GM23338 (cell line): ENCODE measurements around the gene TIAM1. TPM values are rescaled to one million over a fixed set of nuclear protein-coding genes. Genes with fewer than 3 reads are reported as not detected.

Experiments used
- ATAC-seq: fragments of 200-7000 bp; cut with Tn5 transposase; 3 replicates; pipeline ENCODE4 v1.9.1; 2020
- DNase-seq: peaks from one replicate; pipeline ENCODE4 v3.0.0-alpha.2; 2015; ENCODE audit warnings: low spot score
- H2AFZ ChIP-seq: fragments of 200-600 bp; sonication (generic); 2 replicates; pipeline ENCODE4 v1.8.0; 2016; ENCODE audit warnings: antibody characterized with exemption, mild to moderate bottlenecking, moderate library complexity
- H3F3A ChIP-seq: fragments of 200-600 bp; sonication (generic); replicated peaks from 2 replicates; pipeline ENCODE4 v1.8.0; 2017; ENCODE audit warnings: antibody characterized with exemption, mixed run types, low read depth
- H3K27ac ChIP-seq: fragments of 200-600 bp; sonication (generic); 2 replicates; pipeline ENCODE4 v1.6.1; 2016; ENCODE audit warnings: low read depth
- H3K27me3 ChIP-seq: fragments of 200-600 bp; sonication (generic); 2 replicates; pipeline ENCODE4 v1.8.0; 2016; ENCODE audit warnings: mild to moderate bottlenecking, mixed run types, moderate library complexity; ENCODE audit not compliant: insufficient read depth
- H3K36me3 ChIP-seq: fragments of 200-600 bp; sonication (generic); 2 replicates; pipeline ENCODE4 v1.8.0; 2016; ENCODE audit warnings: mild to moderate bottlenecking; ENCODE audit not compliant: insufficient read depth
- H3K4me1 ChIP-seq: fragments of 200-600 bp; sonication (generic); 2 replicates; pipeline ENCODE4 v1.8.0; 2016; ENCODE audit warnings: mild to moderate bottlenecking, moderate library complexity; ENCODE audit not compliant: insufficient read depth
- H3K4me2 ChIP-seq: fragments of 200-600 bp; sonication (generic); 2 replicates; pipeline ENCODE4 v1.7.1; 2017; ENCODE audit warnings: mixed run types
- H3K4me3 ChIP-seq: fragments of 200-600 bp; sonication (generic); 2 replicates; pipeline ENCODE4 v1.6.1; 2016; ENCODE audit warnings: mixed run types
- H3K79me2 ChIP-seq: fragments of 200-600 bp; sonication (generic); replicated peaks from 2 replicates; pipeline ENCODE4 v1.8.0; 2017; ENCODE audit warnings: mild to moderate bottlenecking; ENCODE audit not compliant: insufficient read depth
- H3K9me2 ChIP-seq: fragments of 200-600 bp; sonication (generic); 2 replicates; pipeline ENCODE4 v1.8.0; 2017; ENCODE audit not compliant: insufficient read depth
- H4K20me1 ChIP-seq: fragments of 200-600 bp; sonication (generic); replicated peaks from 2 replicates; pipeline ENCODE4 v1.8.0; 2017; ENCODE audit warnings: mild to moderate bottlenecking; ENCODE audit not compliant: insufficient read depth
- H3K27ac Mint-ChIP-seq: 2 replicates; pipeline ENCODE4 v1.8.0; 2020; ENCODE audit warnings: inconsistent platforms, mild to moderate bottlenecking, moderate library complexity, mixed read lengths
- H3K27me3 Mint-ChIP-seq: 3 replicates; pipeline ENCODE4 v1.8.0; 2022; ENCODE audit warnings: low read depth, mild to moderate bottlenecking, moderate library complexity, mixed read lengths, inconsistent platforms; ENCODE audit not compliant: insufficient read depth, poor library complexity
- H3K36me3 Mint-ChIP-seq: 3 replicates; pipeline ENCODE4 v1.8.0; 2021; ENCODE audit warnings: low read depth, mild to moderate bottlenecking, inconsistent platforms, moderate library complexity, mixed read lengths
- H3K4me1 Mint-ChIP-seq: 3 replicates; pipeline ENCODE4 v1.8.0; 2020; ENCODE audit warnings: mild to moderate bottlenecking, inconsistent platforms, mixed read lengths
- H3K4me3 Mint-ChIP-seq: 3 replicates; pipeline ENCODE4 v1.8.0; 2021; ENCODE audit warnings: moderate library complexity, mild to moderate bottlenecking, inconsistent platforms, mixed read lengths
- H3K9me3 Mint-ChIP-seq: 3 replicates; pipeline ENCODE4 v1.8.0; 2020; ENCODE audit warnings: moderate library complexity, mild to moderate bottlenecking, inconsistent platforms, mixed read lengths
- CREB1 ChIP-seq: fragments of 250-450 bp; sonication (Bioruptor Pico); IDR thresholded peaks from 2 replicates; pipeline ENCODE4 v1.5.0; 2020; ENCODE audit warnings: low read depth, mild to moderate bottlenecking, moderate library complexity
- CTCF ChIP-seq, 2 experiments: fragments of 200-600 bp in 1 of 2; sonication (generic) in 1 of 2; conservative IDR thresholded peaks; 2 replicates each; pipeline versions ENCODE4 v1.5.1 to v1.6.1; 2016 to 2017; ENCODE audit warnings: antibody characterized with exemption in 2 of 2, low read depth in 2 of 2, mild to moderate bottlenecking in 2 of 2, moderate library complexity in 1 of 2
- ETS1 ChIP-seq: IDR thresholded peaks from 2 replicates; pipeline ENCODE4 v1.6.1; 2016; ENCODE audit warnings: antibody characterized with exemption
- EZH2phosphoT487 ChIP-seq: fragments of 200-600 bp; sonication (generic); IDR thresholded peaks from one replicate; pipeline ENCODE4 v1.8.1; 2018; ENCODE audit warnings: antibody characterized with exemption; ENCODE audit not compliant: unreplicated experiment
- JUNB ChIP-seq: IDR thresholded peaks from one replicate; pipeline ENCODE4 v1.6.1; 2016; ENCODE audit warnings: antibody characterized with exemption; ENCODE audit not compliant: unreplicated experiment
- NANOG ChIP-seq: IDR thresholded peaks from 2 replicates; pipeline ENCODE4 v1.6.1; 2016; ENCODE audit warnings: antibody characterized with exemption, borderline replicate concordance
- POLR2AphosphoS5 ChIP-seq: IDR thresholded peaks from 2 replicates; pipeline ENCODE4 v1.6.1; 2016; ENCODE audit warnings: antibody characterized with exemption, low read depth
- REST ChIP-seq: IDR thresholded peaks from one replicate; pipeline ENCODE4 v1.6.1; 2018; ENCODE audit warnings: antibody characterized with exemption; ENCODE audit not compliant: unreplicated experiment
- STAT1 ChIP-seq: IDR thresholded peaks from one replicate; pipeline ENCODE4 v1.6.1; 2016; ENCODE audit warnings: antibody characterized with exemption; ENCODE audit not compliant: unreplicated experiment
- ZNF114 ChIP-seq: fragments of 250-450 bp; sonication (Bioruptor Pico); IDR thresholded peaks from 2 replicates; pipeline ENCODE4 v1.5.0; 2020; ENCODE audit warnings: mild to moderate bottlenecking, moderate library complexity
- ZNF331 ChIP-seq: fragments of 250-450 bp; sonication (Bioruptor Pico); IDR thresholded peaks from 2 replicates; pipeline ENCODE4 v1.5.0; 2020; ENCODE audit warnings: low read depth, mild to moderate bottlenecking, moderate library complexity
- polyA plus RNA-seq: library from polyadenylated mRNA; unstranded; fragments of >200 nt; fragmentation: Nextera tagmentation; extraction: Ambion mirVana; gene quantifications from 2 replicates; pipeline ENCODE4 v1.2.1, GENCODE V29; 2016
- total RNA-seq: library from RNA; depleted of rRNA; stranded (reverse); fragments of >200 nt; shearing (Covaris generic); gene quantifications from 2 replicates; pipeline ENCODE4 v1.2.3, GENCODE V29; 2014

Gene TIAM1
- total and polyA plus RNA-seq, 2 experiments from 2014 or later = 18.5 to 20.0 TPM

GRCh38 chr21:31132574-31133242 is 211.4 kb downstream of the TIAM1 start:
- no peaks in the 10 kb centered on the region for H3K9me3 Mint-ChIP-seq
- Histone ChIP-seq H3K4me1 (peaks cover 9% of the 10 kb centered on the region), H2AFZ (no peak overlapping the region), H3K9me2 (peaks cover 6% of the 10 kb centered on the region), H3F3A (no peaks in the 10 kb centered on the region), H3K4me2 (no peak overlapping the region), H3K4me3 (no peak overlapping the region), H3K27ac (no peak overlapping the region), H3K27me3 (no peaks in the 10 kb centered on the region), H3K79me2 (no peaks in the 10 kb centered on the region), H3K36me3 (no peaks in the 10 kb centered on the region; the same call in 1 of the 2 replicates), H4K20me1 (no peaks in the 10 kb centered on the region)
- H3K4me3 Mint-ChIP-seq = no peak overlapping the region
- no peaks in the 10 kb centered on the region for H3K27me3 Mint-ChIP-seq
- DNase-seq = no peak
- no peak for TF ChIP-seq REST
- TF ChIP-seq ZNF331 = no peak
- TF ChIP-seq CREB1 = no peak
- TF ChIP-seq NANOG = no peak
- no peak for TF ChIP-seq CTCF (conservative IDR thresholded peaks at IDR 0.05; ENCODE audit: low read depth in 2 of 2)
- no peak for TF ChIP-seq JUNB
- H3K27ac Mint-ChIP-seq = 0 out of 2 replicates have a peak overlapping the region, but pooled peaks have one; percentile 6
- H3K4me1 Mint-ChIP-seq = peaks cover 15% of the 10 kb centered on the region
- peaks cover 36% of the 10 kb centered on the region for H3K36me3 Mint-ChIP-seq
- ATAC-seq = no peak

- Mint-ChIP-seq H3K27me3 (peaks cover 4% of the 10 kb centered on the region), H3K27ac (no peak overlapping the region), H3K9me3 (no peaks in the 10 kb centered on the region), H3K36me3 (peaks cover 36% of the 10 kb centered on the region), H3K4me3 (no peak overlapping the region), H3K4me1 (peaks cover 17% of the 10 kb centered on the region)
- no peak overlapping the region for H3K4me3 ChIP-seq
- H3F3A ChIP-seq = no peaks in the 10 kb centered on the region
- DNase-seq (no peak), ATAC-seq (no peak)
- TF ChIP-seq CREB1 (no peak), ZNF331 (no peak), STAT1 (no peak), ETS1 (no peak), REST (no peak), ZNF114 (CRISPR knock-in tag) (no peak), EZH2phosphoT487 (no peak), POLR2AphosphoS5 (no peak)
- no peaks in the 10 kb centered on the region for H3K79me2 ChIP-seq
- no peak overlapping the region for H3K27ac ChIP-seq
- H4K20me1 ChIP-seq = no peaks in the 10 kb centered on the region
- H3K36me3 ChIP-seq = no peaks in the 10 kb centered on the region; the same call in 1 of the 2 replicates
- H3K4me1 ChIP-seq = peaks cover 9% of the 10 kb centered on the region
- H3K27me3 ChIP-seq = no peaks in the 10 kb centered on the region
- H3K4me2 ChIP-seq = no peak overlapping the region
- H2AFZ ChIP-seq = no peak overlapping the region
- peaks cover 6% of the 10 kb centered on the region for H3K9me2 ChIP-seq
These were observed 213.2 kb downstream of the TIAM1 start for GRCh38 chr21:31130821-31131220.
